ENCODE measurements around the gene LCLAT1.
"Not testable (repeated sequence)": the region's sequence is repeated elsewhere in the genome, so short reads cannot be mapped to it uniquely, and the experiment has no call there.

LCLAT1 gene

DNA sequence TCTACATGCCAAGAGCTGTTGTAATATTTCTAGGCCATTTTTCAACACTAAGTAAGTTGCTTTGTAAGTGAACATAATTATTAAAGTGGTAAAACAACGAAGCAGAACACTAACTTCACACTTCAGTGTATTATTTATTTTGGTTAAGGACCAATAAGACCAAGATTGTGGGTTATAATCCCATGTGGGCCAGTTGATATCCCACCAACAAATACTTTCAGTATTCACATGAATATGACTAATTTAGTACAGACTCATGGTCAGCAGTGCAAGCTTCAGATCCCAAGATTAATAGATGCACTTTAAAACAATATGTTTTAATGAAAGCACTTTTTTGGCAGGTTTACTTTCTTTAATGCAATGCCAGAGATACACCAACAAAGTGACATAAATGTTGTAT is 154.3 kb downstream of the LCLAT1 start:
- no peak for DNase-seq (ENCODE audit: low read depth)

- no peak for DNase-seq (ENCODE audit: low read depth)
Observed at GRCh38 chr2:30605197-30605596, 158.2 kb downstream of the LCLAT1 start.

- DNase-seq (ENCODE audit: low read depth): no peak
Observed at GRCh38 chr2:30608643-30609042, 161.6 kb downstream of the LCLAT1 start.

- no peak for DNase-seq (ENCODE audit: low read depth)
Observed at GRCh38 chr2:30611583-30611982, 164.5 kb downstream of the LCLAT1 start.

GRCh38 chr2:30612371-30612770 is 165.3 kb downstream of the LCLAT1 start:
- DNase-seq (ENCODE audit: low read depth): no peak

DNA sequence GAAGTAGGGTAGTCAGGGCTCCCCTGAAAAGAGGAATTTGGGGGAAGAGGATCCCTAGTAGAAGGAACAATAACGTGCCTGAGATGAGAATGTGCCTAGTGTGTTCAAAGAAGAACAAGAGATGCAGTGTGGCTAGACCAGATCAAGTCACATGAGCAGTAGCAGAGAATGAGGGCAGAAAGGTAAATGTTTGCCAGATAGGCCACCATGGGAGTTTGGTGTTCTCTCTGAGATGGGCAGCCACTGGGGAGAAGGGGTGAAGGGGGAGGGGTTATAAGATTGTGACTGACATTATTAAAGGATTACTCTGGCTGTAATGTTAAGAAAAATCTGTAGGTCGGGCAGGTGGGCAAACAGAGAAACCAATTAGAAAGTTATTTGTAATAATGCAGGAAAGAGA is 166.0 kb downstream of the LCLAT1 start:
- no peak for DNase-seq (ENCODE audit: low read depth)

DNA sequence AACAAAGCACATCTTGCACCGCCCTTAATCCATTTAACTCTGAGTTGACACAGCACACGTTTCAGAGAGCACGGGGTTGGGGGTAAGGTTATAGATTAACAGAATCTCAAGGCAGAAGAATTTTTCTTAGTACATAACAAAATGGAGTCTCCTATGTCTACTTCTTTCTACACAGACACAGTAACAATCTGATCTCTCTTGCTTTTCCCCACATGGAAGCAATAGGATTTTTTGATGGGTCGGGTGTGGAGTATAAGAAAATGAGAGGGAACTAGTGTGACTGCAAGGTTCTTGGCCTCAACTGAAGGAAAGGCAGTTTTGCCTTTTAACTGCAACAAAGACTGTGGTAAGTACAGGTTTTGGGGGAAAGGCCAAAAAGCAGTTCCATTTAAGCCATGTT is 167.2 kb downstream of the LCLAT1 start:
- not testable (repeated sequence) for DNase-seq (ENCODE audit: low read depth)

- no peak for DNase-seq (ENCODE audit: low read depth)
Observed at GRCh38 chr2:30615926-30616325, 168.9 kb downstream of the LCLAT1 start.

DNA sequence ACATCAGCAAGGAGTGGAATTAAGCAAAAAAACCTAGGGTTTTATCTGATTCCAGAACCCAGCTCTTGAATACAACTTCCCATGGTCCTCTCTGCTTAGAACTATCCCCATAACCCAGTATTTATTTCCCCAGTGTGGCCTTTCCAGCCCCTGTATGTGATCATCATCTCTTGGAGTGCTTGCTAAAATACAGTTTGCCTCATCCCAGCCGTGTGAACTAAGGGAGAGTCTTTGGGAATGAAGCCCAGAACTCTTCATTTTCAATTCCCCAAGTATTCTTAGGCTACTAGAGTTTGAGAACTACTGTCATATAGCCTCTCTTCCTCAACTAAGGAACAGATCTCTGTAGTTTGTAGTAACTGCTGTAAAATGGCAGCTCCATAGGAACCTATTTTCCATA is 173.1 kb downstream of the LCLAT1 start:
- DNase-seq (ENCODE audit: low read depth): no peak

DNA sequence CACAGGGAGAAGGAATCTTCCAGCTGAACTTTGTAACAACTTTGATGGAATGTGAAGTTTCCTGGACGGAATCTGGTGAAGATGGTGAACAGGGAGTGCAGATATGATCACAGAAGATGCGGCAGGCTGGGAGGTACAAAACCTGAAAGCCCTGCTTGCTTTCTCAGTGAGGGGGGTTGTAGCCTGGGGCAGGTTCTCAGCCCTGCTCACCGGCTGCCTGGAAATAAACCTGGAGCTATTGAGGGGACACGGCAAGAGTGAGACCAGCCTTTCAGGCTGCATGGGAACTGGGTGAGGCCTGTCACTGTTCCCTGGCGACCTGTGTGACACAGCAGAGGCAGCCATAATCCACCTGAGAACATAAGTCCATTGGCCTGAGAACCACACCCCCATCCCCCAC is 174.8 kb downstream of the LCLAT1 start:
- no peak for DNase-seq (ENCODE audit: low read depth)

DNA sequence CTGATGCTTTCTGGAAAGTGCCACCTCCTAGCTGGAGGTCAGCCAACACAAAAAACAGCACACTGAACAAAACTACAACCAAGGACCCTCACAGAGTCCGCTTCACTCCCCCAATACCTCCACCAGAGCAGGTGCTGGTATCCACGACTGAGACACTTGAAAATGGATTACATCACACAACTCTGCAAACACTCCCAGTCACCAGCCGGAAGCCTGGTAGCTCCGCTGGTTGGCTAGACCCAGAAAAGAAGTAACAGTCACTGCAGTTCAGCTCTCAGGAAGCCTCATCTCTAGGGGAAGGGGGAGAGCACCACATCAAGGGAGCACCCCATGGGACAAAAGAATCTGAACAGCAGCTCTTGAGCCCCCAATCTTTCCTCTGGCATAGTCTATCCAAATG is 175.4 kb downstream of the LCLAT1 start:
- no peak for DNase-seq (ENCODE audit: low read depth)

GRCh38 chr2:30625276-30625675 is 178.2 kb downstream of the LCLAT1 start:
- DNase-seq (ENCODE audit: low read depth): no peak

DNA sequence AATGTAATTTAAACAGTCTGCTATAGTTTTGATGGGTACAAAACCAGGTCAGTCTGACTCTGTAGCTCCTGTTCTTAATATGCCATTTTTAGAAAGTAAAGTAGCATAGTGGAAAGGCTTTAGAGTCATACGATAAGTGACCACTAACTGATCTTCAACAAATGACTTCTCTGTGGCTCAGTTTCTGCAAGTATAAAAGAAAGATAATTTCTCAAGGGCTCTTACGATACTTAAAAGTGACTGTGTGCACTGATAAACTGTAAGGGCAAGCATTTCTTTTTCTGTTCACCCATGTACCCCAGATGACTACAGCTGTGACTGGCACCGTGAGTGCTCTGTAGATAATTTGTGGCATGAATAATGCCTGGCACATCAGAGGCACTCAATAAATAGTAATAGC is 178.7 kb downstream of the LCLAT1 start:
- no peak for DNase-seq (ENCODE audit: low read depth)

DNA sequence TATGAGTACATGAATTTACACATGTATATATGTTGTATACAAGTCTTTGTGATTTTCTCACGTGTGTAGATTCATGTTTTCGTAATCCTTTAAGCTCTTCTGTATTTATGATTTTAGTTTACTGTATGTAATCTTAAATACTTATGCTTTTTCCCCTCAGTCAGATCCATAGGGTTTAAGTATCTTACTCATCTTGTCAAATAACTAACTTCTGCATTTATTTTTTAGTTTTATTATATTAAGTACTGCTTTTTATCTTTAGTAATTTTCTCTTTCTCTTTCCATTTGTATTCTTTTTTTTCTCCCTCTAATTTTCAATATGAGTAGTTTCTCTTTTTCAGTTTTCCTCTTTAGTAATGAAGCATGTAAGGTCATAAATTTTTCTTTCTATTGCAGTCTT is 179.4 kb downstream of the LCLAT1 start:
- DNase-seq (ENCODE audit: low read depth): no peak

- DNase-seq (ENCODE audit: low read depth): no peak
Observed at GRCh38 chr2:30627151-30627550, 180.1 kb downstream of the LCLAT1 start.

GRCh38 chr2:30628341-30628740 is 181.3 kb downstream of the LCLAT1 start:
- no peak for DNase-seq (ENCODE audit: low read depth)

DNA sequence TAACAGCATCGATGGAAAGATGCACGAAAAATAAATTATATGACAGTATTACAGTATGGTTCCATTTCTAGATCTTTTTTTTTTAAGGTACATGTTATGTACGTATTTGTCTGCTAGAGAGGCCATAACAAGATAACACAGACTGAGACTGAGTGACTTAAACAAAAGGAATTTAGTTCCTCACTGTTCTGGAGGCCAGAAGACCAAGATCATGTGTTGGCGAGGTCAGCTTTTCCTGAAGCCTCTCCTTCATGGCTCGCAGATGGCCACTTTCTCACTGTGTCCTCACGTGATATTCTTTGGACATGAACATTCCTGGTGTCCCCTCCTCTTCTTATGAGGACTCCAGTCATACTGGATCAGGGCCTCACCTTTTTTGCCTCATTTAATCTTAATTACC is 182.8 kb downstream of the LCLAT1 start:
- peak; percentile 31 for DNase-seq (ENCODE audit: low read depth)

- DNase-seq (ENCODE audit: low read depth): peak; percentile 20
Observed at GRCh38 chr2:30631051-30631671, 184.1 kb downstream of the LCLAT1 start.

GRCh38 chr2:30633039-30633438 is 186.0 kb downstream of the LCLAT1 start:
- no peak for DNase-seq (ENCODE audit: low read depth)

DNA sequence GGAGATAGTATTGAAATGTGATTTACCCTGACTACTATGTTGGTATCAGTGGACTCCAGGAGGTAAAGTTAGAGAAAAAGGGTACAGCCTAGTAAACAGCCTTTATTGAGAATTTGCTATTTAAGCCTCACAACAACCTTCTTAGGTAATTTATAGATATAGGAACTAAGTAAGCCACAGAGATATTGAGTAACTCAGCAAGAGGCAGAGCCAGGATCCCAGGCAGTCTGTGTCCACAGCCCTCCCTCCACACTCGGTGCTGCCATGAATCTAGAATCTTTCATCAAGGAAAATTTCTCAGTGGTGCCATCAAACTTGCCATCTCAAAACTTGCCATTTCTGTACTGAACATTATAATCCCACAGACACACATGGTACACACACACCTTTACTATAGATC is 189.3 kb downstream of the LCLAT1 start:
- DNase-seq (ENCODE audit: low read depth): no peak

GRCh38 chr2:30639836-30640235 is 192.8 kb downstream of the LCLAT1 start:
- DNase-seq (ENCODE audit: low read depth): no peak

- DNase-seq (ENCODE audit: low read depth): no peak
Observed at GRCh38 chr2:30641765-30642345, 194.8 kb downstream of the LCLAT1 start.

DNA sequence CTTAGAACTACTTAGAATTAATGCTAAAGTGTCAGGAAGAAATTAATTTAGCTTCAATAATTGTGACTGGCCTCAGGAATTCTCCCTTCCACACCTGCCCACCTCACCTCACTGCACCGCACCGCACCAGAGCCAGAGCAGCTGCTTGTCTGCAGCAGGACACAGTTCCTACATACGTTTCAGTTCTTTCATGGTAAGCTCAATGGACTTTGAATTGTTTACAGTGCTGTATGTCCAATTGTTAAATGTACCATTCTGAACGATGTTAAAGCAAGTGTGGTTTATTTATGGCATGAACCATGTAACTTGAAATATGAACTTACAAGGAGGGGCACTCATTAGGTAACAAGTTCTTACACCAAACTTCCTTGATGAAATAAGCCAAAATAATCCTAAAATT is 196.0 kb downstream of the LCLAT1 start:
- DNase-seq (ENCODE audit: low read depth): not testable (repeated sequence)

GRCh38 chr2:30643674-30644073 is 196.6 kb downstream of the LCLAT1 start:
- no peak for DNase-seq (ENCODE audit: low read depth)

Data from HS-27A (cell line).